Right lobe of liver (tissue), 4 donors: ENCODE measurements around the gene PTBP3.

Source experiments
- CTCF ChIP-seq, 4 donors: fragments of 200-600 bp in 3 of 4; fragments of 450-650 bp in 1 of 4; IDR thresholded peaks; one replicate each; pipeline versions ENCODE4 v1.5.1 to v1.8.0; 2016 to 2022; ENCODE audit warnings: antibody characterized with exemption in 4 of 4, mild to moderate bottlenecking in 2 of 4
- POLR2A ChIP-seq: fragments of 450-650 bp; IDR thresholded peaks from one replicate; pipeline ENCODE4 v1.6.1; 2017; ENCODE audit warnings: antibody characterized with exemption, mild to moderate bottlenecking
- donor health status: DM: no; HTN: no; CAD: no.
- donor health status: DM: no; HTN: no; CAD: no.
- donor health status: DM: no; HTN: yes; CAD: no.

GRCh38 chr9:112316258-112316943 lies 17.0 kb downstream of the PTBP3 start:
- TF ChIP-seq CTCF (IDR thresholded peaks at IDR 0.05) (no peak), POLR2A (no peak)
